Stimulated activated CD8-positive, alpha-beta memory T cell treated with anti-CD3 and anti-CD28 coated beads, Interleukin-15, amount 100 ng/mL, for 1 hour (primary cell): ENCODE data around the gene MAN2A2.
A peak's percentile ranks its signal among the peaks of the same experiment; 100 is the strongest.

ENCODE experiments used
- DNase-seq: peaks from one replicate; pipeline ENCODE4 v3.0.0-alpha.2; 2020; ENCODE audit warnings: low read depth

The MAN2A2 gene

GRCh38 chr15:90902840-90903732 is at the start of gene MAN2A2:
MAN2A2 (plus strand) TSS chr15:90903302; CDS start chr15:90904208, 906 bp downstream.
- peak; percentile 45 for DNase-seq

GRCh38 chr15:90855139-90855538 is 48.0 kb upstream of the MAN2A2 start:
- DNase-seq = no peak

GRCh38 chr15:90857337-90857736 is 45.8 kb upstream of the MAN2A2 start:
- DNase-seq = no peak

DNA sequence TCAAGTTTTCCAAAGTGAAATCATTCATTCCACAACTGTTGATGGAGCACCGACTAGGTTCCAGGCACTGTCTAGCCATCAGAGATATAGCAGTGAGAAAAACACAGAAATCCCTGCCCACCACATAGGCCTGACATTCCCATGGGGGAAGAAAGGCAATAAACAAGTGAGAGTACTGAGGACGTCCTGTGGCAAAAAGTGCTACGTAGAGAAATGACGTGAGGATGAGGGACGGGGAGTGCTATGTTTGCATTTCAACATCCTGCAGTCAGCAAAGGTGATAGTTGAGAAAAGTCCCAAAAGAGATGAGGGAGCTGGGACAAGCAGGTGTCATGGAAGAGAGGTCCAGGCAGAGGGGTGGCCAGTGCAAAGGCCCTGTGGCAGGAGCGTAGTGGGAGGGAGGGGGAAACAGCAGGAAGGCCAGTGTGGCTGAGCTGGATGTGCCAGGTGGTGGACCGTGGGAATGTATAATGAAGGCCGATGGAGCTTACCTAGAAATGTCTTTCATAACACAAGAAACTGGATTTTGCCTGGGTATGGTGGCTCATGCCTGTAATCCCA is 45.1 kb upstream of the MAN2A2 start:
- no peak for DNase-seq

GRCh38 chr15:90859234-90860131 is 43.6 kb upstream of the MAN2A2 start:
- DNase-seq = no peak

- no peak for DNase-seq
Measured at GRCh38 chr15:90860450-90860849, 42.7 kb upstream of the MAN2A2 start.

DNA sequence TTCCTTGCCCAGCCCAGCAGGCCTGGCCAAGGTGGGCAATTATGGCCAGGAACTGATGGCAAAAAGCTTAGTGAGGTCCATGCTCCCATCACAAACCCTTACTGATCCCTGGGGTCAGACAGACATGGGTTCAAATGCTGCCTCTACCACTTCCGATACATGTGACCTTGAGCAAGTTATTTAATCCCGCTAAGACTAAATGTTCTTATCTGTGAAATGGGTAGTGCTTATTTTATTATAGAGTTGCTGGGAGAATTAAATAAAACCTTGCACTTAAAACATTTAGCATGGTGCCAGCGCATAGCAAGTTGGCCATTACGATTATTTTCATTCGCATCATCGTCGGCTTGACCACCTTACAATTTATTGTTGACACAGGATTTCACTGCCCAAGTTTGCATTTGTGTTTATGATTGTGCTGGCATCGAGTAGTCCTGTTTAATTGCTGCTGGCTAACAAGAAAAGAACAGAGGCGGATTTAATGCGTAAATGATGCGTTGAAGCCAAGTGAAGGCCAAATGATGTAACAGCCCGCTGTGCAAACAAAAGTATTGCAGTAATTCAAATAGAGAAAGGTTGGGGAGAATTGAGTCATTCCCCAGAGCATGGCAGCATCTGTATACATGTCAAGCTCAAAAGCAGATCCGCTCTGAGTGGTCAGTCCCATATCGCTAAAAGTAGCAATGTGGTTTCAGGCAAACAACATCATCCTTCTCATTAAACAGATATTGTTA is 42.0 kb upstream of the MAN2A2 start:
- DNase-seq = no peak

GRCh38 chr15:90862487-90862886 is 40.6 kb upstream of the MAN2A2 start:
- DNase-seq = no peak

DNA sequence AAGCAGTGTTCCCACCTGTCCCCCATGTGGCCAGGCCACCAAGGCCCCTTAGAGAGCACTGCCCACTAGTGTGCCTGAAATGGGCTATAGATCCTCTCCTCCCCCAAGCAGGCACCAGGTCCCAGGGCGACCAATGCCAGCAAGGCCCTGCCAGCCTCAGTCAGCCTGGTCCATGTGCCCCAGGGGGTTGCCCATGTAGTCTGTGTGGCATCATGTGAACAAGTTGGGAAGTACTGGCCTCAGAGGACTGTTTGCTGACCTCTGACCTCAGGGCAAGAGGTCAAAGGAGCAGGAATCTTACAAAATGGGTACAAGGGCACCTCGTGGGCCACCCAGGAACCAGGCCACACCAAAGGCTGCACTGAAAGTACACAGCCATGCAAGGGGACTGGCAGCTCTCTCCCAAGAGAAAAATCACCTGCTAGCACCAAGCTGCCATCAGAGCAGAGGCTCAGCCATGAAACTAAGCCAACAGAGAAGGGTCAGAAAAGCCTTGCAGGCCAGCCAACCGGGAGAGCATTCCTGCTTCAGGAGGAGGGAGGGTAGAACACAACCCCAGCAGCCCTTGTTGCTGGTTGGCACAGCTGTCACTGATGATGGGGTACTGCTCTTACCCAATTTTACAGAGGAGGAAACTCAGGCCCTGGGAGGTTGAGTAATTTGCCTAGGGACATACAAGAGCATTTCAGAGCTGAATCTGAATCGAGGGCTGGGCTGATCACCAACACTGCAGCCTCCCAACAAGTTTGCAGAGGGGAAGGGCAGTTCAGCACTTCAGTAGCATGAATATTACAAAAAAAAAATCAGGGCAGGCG is 39.9 kb upstream of the MAN2A2 start:
- no peak for DNase-seq

GRCh38 chr15:90863987-90864386 is 39.1 kb upstream of the MAN2A2 start:
- no peak for DNase-seq

DNA sequence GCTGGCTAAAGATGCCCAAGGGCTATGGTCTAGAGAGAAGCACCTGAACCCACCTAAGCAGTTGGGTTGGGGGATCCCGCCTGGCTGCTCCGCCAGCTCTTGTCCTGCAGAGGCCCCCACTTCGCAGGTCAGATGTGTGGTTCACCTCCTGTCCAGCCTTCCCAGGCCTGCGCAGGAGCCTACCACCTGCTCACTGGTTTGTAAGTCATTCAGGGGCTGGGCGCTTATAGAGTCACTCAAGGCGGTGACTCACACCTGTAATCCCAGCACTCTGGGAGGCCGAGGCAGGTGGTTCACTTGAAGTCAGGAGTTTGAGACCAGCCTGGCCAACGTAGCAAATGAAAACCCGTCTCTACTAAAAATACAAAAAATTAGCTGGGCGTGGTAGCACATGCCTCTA is 38.6 kb upstream of the MAN2A2 start:
- no peak for DNase-seq

- no peak for DNase-seq
Measured at GRCh38 chr15:90865702-90866101, 37.4 kb upstream of the MAN2A2 start.

DNA sequence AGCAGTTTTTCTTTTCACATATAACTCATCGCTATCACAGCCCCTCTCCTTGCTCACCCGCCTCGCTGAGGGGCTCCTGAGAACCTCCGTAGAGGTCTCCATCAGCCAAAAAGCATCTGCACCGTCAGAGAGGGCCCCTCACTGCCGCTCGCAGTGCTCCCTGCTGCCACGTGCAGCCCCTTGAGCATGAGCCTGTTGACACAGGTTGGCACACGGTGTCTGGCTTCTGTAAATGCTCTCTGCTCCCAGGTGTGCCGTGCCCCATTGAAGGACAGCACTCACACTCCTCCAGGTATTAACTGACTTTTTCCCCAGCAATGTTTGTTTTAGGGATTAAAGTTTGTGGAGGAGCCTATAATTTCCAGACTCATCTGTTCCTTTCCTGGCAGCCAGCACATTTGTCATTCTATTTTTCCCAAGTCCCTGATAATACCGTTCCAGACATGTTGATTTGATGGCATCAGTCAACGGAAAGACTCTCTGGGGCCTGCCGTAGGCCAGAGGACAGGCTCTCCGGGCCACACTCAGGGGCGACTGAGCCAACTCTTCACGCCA is 36.9 kb upstream of the MAN2A2 start:
- no peak for DNase-seq

DNA sequence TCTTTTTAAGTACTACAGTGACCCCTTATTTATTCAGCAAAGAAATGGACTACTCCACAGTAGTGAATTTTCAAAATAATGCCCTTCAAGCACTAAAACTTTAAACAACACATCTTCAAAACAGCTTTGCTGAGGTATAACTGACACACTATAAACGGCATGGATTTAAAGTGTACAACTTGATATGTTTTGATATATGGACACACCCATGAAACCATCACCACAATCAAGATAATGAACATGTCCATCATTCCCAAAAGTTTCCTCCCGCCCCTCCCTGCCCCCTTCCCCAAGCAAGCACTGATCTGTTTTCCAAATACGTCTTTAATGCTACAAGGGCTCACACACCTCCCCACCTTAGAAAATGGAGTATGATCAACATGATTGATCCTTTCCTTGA is 36.3 kb upstream of the MAN2A2 start:
- no peak for DNase-seq

DNA sequence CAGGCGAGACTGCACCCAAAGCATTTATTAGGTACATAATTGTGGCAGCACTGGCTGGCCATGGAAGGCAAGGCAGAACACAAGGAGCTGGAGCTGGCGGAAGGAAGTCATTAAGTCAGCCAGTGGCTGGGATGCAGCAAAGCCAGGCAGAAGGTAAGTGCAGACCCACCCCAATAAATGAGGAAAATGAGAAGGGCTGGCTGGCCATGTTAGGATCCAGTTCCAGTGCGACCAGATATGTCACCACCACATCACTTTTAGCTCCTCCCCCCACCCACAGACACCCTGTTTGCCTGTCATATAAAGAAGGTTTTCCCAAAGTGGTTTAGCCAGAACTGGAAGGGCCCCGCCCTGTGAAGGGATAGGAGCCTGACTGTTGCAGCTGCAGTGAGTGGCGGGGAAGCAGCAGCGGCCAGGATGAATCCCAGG is 34.8 kb upstream of the MAN2A2 start, which contains the start of gene FURIN:
Gene FURIN, plus strand, starts transcription at position 328 of the 429 bp plus-strand sequence. CDS start 7,153 bp downstream, outside the sequence.
- no peak for DNase-seq

DNA sequence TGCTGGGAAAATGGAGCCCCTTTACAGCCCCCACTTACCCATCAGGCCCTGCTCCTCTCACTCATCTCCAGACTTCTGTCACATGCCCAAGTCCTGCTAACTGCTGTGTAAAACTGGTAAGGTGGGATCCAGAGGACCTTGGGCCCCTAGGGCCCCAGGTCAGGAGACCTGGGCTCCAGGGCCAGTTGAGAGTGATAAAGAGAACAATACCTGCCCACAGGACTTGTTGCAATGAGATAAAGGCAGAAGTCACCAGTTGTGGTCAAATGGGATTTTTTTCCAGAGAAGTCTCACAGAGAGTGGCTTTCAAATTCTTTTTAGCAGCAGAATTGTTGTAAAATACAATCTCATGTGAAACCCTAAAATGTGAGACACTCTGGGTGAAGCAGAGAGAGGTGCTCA is 34.0 kb upstream of the MAN2A2 start:
- no peak for DNase-seq

- DNase-seq = no peak
Measured at GRCh38 chr15:90869601-90870353, 33.3 kb upstream of the MAN2A2 start.

GRCh38 chr15:90870354-90871138 is 32.6 kb upstream of the MAN2A2 start:
- DNase-seq = no peak

GRCh38 chr15:90871139-90871715 is 31.9 kb upstream of the MAN2A2 start:
- DNase-seq = no peak
